HCT116 (cell line): ENCODE measurements around the gene MBTPS2. TPM values are rescaled to one million over a fixed set of nuclear protein-coding genes. Genes with fewer than 3 reads are reported as not detected.

ENCODE experiments used
- ATAC-seq: fragments of 200-7000 bp; cut with Tn5 transposase; 2 replicates; pipeline ENCODE4 v1.9.1; 2020; ENCODE audit warnings: mild to moderate bottlenecking, moderate library complexity
- BruUV-seq: library from RNA; stranded (reverse); fragments of 400-500 nt; replicated peaks from 2 replicates; lab custom pipeline; 2021; lab: Mats Ljungman, UMichigan
- CTCF ChIA-PET: fragments of 300-600 bp; sonication (Branson Sonifier 250); formaldehyde crosslinking; loops from one replicate; lab custom pipeline; 2021; ENCODE audit warnings: antibody characterized with exemption; lab: Charles Lee
- POLR2A ChIA-PET: fragments of 300-600, 350-600 bp; sonication (Branson Sonifier 250); formaldehyde crosslinking; loops from one replicate; lab custom pipeline; 2021; ENCODE audit warnings: antibody characterized with exemption; lab: Charles Lee
- RAD21 ChIA-PET, 2 experiments: fragments of 300-600 bp; sonication (Branson Sonifier 250); formaldehyde crosslinking; loops; one replicate each; lab custom pipeline; 2023; ENCODE audit warnings: low total read pairs in 2 of 2; ENCODE audit not compliant: uncharacterized antibody in 2 of 2, unreplicated experiment in 2 of 2, low non-redundant PET in 1 of 2; lab: Charles Lee
- DNase-seq: peaks from one replicate; pipeline ENCODE4 v3.0.0-alpha.2; 2010; ENCODE audit warnings: low read depth, low spot score
- H2AFZ ChIP-seq: fragments of 200-600 bp; shearing (Covaris generic), sonication (generic); 2 replicates; pipeline ENCODE4 v1.6.1; 2017; ENCODE audit warnings: low read depth, mixed run types, mixed read lengths, antibody characterized with exemption, low read length; ENCODE audit not compliant: poor library complexity, severe bottlenecking
- H3K27ac ChIP-seq: 2 replicates; pipeline ENCODE4 v1.5.1; 2012; ENCODE audit warnings: low read depth, low read length
- H3K27me3 ChIP-seq: fragments of 200-600 bp; sonication (generic); 2 replicates; pipeline ENCODE4 v1.6.1; 2016; ENCODE audit warnings: mixed run types, low read length, mixed read lengths; ENCODE audit not compliant: insufficient read depth
- H3K36me3 ChIP-seq, 2 experiments: fragments of 200-500 bp in 1 of 2; fragments of 200-600 bp in 1 of 2; sonication (Bioruptor generic) in 1 of 2; sonication (generic) in 1 of 2; 2 replicates each; pipeline versions ENCODE4 v1.5.1 to v1.6.1; 2014 to 2016; ENCODE audit warnings: low read length in 2 of 2, inconsistent platforms in 1 of 2, mixed read lengths in 1 of 2, mixed run types in 1 of 2; ENCODE audit not compliant: insufficient read depth in 2 of 2, control insufficient read depth in 1 of 2
- H3K4me1 ChIP-seq, 2 experiments: fragments of 200-600 bp in 1 of 2; sonication (generic) in 1 of 2; 2 replicates each; pipeline versions ENCODE4 v1.5.1 to v1.6.1; 2012 to 2017; ENCODE audit warnings: low read length in 2 of 2, inconsistent platforms in 1 of 2, mild to moderate bottlenecking in 1 of 2, mixed read lengths in 1 of 2, mixed run types in 1 of 2, moderate library complexity in 1 of 2; ENCODE audit not compliant: insufficient read depth in 2 of 2, control insufficient read depth in 1 of 2
- H3K4me2 ChIP-seq: fragments of 200-600 bp; sonication (generic); 2 replicates; pipeline ENCODE4 v1.6.1; 2017; ENCODE audit warnings: mixed run types, low read length, mixed read lengths
- H3K4me3 ChIP-seq, 2 experiments: fragments of 200-600 bp in 1 of 2; sonication (generic) in 1 of 2; replicated peaks in 1 of 2; 2 replicates each; pipeline ENCODE4 v1.5.1; 2011 to 2016; ENCODE audit warnings: low read length in 2 of 2, control low read depth in 1 of 2, low read depth in 1 of 2, mild to moderate bottlenecking in 1 of 2, mixed read lengths in 1 of 2, mixed run types in 1 of 2
- H3K79me2 ChIP-seq: fragments of 200-600 bp; sonication (generic); 2 replicates; pipeline ENCODE4 v1.6.1; 2017; ENCODE audit warnings: mild to moderate bottlenecking, mixed run types, low read length, moderate library complexity, mixed read lengths; ENCODE audit not compliant: insufficient read depth
- H3K9ac ChIP-seq: fragments of 200-600 bp; sonication (generic); 2 replicates; pipeline ENCODE4 v1.6.1; 2016; ENCODE audit warnings: low read length, mixed read lengths
- H3K9me2 ChIP-seq: fragments of 200-600 bp; sonication (generic), shearing (Covaris generic); 2 replicates; pipeline ENCODE4 v1.6.1; 2017; ENCODE audit warnings: mixed run types, mild to moderate bottlenecking, moderate library complexity; ENCODE audit not compliant: insufficient read depth
- H3K9me3 ChIP-seq, 2 experiments: fragments of 200-500 bp in 1 of 2; fragments of 200-600 bp in 1 of 2; sonication (Bioruptor generic) in 1 of 2; sonication (generic) in 1 of 2; 2 replicates each; pipeline ENCODE4 v1.6.1; 2014 to 2017; ENCODE audit warnings: low read length in 2 of 2, mixed read lengths in 2 of 2, inconsistent platforms in 1 of 2, low read depth in 1 of 2, mild to moderate bottlenecking in 1 of 2, mixed run types in 1 of 2, moderate library complexity in 1 of 2; ENCODE audit not compliant: control insufficient read depth in 1 of 2, insufficient read depth in 1 of 2
- H4K20me1 ChIP-seq: fragments of 200-600 bp; sonication (generic), shearing (Covaris generic); 2 replicates; pipeline ENCODE4 v1.6.1; 2017; ENCODE audit warnings: mixed run types, mild to moderate bottlenecking, moderate library complexity; ENCODE audit not compliant: insufficient read depth
- POLR2A ChIP-seq: IDR thresholded peaks from 2 replicates; pipeline ENCODE4 v1.7.0; 2011; ENCODE audit warnings: borderline replicate concordance; ENCODE audit not compliant: insufficient read depth, insufficient read length; ENCODE audit errors: extremely low read depth
- SRF ChIP-seq: IDR thresholded peaks from 2 replicates; pipeline ENCODE4 v1.6.1; 2012; ENCODE audit warnings: low read depth
- ZBTB33 ChIP-seq: IDR thresholded peaks from 2 replicates; pipeline ENCODE4 v1.6.1; 2011; ENCODE audit warnings: mild to moderate bottlenecking, low read length, moderate library complexity; ENCODE audit not compliant: insufficient replicate concordance; ENCODE audit errors: extremely low read depth
- ZFX ChIP-seq: fragments of 450-650 bp; IDR thresholded peaks from 2 replicates; pipeline ENCODE4 v1.6.1; 2017
- ZNF274 ChIP-seq: fragments of 200-500 bp; sonication (Bioruptor generic); IDR thresholded peaks from 2 replicates; pipeline ENCODE4 v1.6.1; 2014; ENCODE audit warnings: mild to moderate bottlenecking, low read depth, low read length, inconsistent platforms
- intact Hi-C: fragments of 100-400 bp; cut with micrococcal nuclease; formaldehyde crosslinking; loops from 2 replicates; pipeline ENCODE4 v1.10.0; 2022
- total RNA-seq: library from RNA; stranded (reverse); gene quantifications from one replicate; pipeline ENCODE4 v1.2.1, GENCODE V29; 2021; ENCODE audit not compliant: unreplicated experiment
- TF ChIP-seq, protein P1 (sequence below): IDR thresholded peaks from 2 replicates; pipeline ENCODE4 v1.6.1; 2012

Gene MBTPS2
- total RNA-seq, 1 experiment from 2014 or later, result 16.9 TPM

GRCh38 chrX:21811832-21812231 lies 27.6 kb upstream of the MBTPS2 start (continued):
- TF ChIP-seq ZFX, result no peak
- TF ChIP-seq POLR2A, result no peak
- TF ChIP-seq SRF, result no peak
- no peak for TF ChIP-seq ZNF274

DNA sequence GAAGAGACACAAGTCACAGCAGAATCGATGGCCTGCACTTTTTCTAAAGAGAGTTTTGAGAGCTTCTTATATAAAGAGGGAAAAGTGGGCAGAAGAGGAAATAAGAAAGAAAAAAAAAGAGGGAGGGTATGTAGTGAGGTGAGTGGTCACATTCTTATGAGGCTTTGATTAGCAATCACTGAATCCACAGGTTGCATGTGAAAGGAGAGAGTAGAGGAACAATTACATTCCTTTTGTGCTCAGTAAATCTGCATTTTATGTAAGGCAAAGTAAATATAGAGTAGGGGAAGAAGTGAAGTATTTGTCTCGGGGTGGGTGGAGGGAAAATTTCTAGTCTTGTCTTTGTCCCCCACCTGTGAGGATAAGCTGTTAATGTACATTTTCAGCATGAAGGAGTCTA lies 26.8 kb upstream of the MBTPS2 start:
- no peak for DNase-seq
- CTCF ChIA-PET, result no interaction called here
- H3K9ac ChIP-seq, result no peak overlapping the region
- no peaks in the 10 kb centered on the region for H3K27me3 ChIP-seq
- H3K4me2 ChIP-seq, result no peak overlapping the region
- no TSS peak for BruUV-seq
- no peak overlapping the region for H3K27ac ChIP-seq
- no peaks in the 10 kb centered on the region for H3K79me2 ChIP-seq
- POLR2A ChIA-PET, result no interaction called here
- H3K4me3 ChIP-seq, result no peak overlapping the region
- ATAC-seq, result no peak
- no peaks in the 10 kb centered on the region for H3K36me3 ChIP-seq
- no peak overlapping the region for H2AFZ ChIP-seq
- H3K9me3 ChIP-seq, result no peaks in the 10 kb centered on the region
- H3K9me2 ChIP-seq, result no peaks in the 10 kb centered on the region
- no peaks in the 10 kb centered on the region for H3K4me1 ChIP-seq
- RAD21 ChIA-PET, result no interaction called here
- no peak for TF ChIP-seq ZBTB33
- TF ChIP-seq, protein P1, sequence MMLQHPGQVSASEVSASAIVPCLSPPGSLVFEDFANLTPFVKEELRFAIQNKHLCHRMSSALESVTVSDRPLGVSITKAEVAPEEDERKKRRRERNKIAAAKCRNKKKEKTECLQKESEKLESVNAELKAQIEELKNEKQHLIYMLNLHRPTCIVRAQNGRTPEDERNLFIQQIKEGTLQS, result no peak
- TF ChIP-seq, all 23 proteins: peak for 0
- no peaks in the 10 kb centered on the region for H4K20me1 ChIP-seq
- intact Hi-C loops, result no loop called here
